Small intestine (tissue), 7 donors: ENCODE data around the gene PRELID3B. TPM values are rescaled to one million over a fixed set of nuclear protein-coding genes. Genes with fewer than 3 reads are reported as not detected.

Experiments used
- DNase-seq, 2 donors: peaks; one replicate each; pipeline versions ENCODE4 v3.0.0 to v3.0.0-alpha.2; 2013
- FAIRE-seq: peaks from 2 replicates; lab custom pipeline; 2012; peaks lifted over from hg19 to GRCh38; lab: Jason Lieb, UNC
- H3K27ac ChIP-seq, 3 donors: one replicate each; pipeline ENCODE4 v1.5.1; 2013; ENCODE audit warnings: low read length in 2 of 3, mild to moderate bottlenecking in 2 of 3, control low read depth in 1 of 3, inconsistent platforms in 1 of 3, low read depth in 1 of 3, moderate library complexity in 1 of 3
- H3K27me3 ChIP-seq, 3 donors: one replicate each; pipeline ENCODE4 v1.6.1; 2013; ENCODE audit warnings: low read length in 3 of 3, inconsistent platforms in 1 of 3; ENCODE audit not compliant: control insufficient read depth in 3 of 3, insufficient read depth in 3 of 3
- H3K36me3 ChIP-seq, 3 donors: one replicate each; pipeline ENCODE4 v1.6.1; 2013; ENCODE audit warnings: low read length in 3 of 3, inconsistent platforms in 1 of 3, low read depth in 1 of 3, mild to moderate bottlenecking in 1 of 3, moderate library complexity in 1 of 3; ENCODE audit not compliant: control insufficient read depth in 3 of 3, insufficient read depth in 2 of 3
- H3K4me1 ChIP-seq, 3 donors: one replicate each; pipeline ENCODE4 v1.6.1; 2013; ENCODE audit warnings: low read length in 2 of 3, inconsistent platforms in 1 of 3, low read depth in 1 of 3, mild to moderate bottlenecking in 1 of 3, moderate library complexity in 1 of 3; ENCODE audit not compliant: control insufficient read depth in 3 of 3, insufficient read depth in 2 of 3
- H3K4me3 ChIP-seq, 3 donors: one replicate each; pipeline ENCODE4 v1.5.1; 2013; ENCODE audit warnings: low read length in 3 of 3, control low read depth in 1 of 3, inconsistent platforms in 1 of 3, low read depth in 1 of 3, mild to moderate bottlenecking in 1 of 3, moderate library complexity in 1 of 3
- H3K9me3 ChIP-seq, 2 donors: one replicate each; pipeline ENCODE4 v1.6.1; 2013; ENCODE audit warnings: low read depth in 1 of 2, low read length in 1 of 2; ENCODE audit not compliant: control insufficient read depth in 2 of 2, insufficient read depth in 1 of 2
- WGBS, 3 donors: extraction: QIAGEN DNeasy Blood & Tissue Kit; methylation state at CpG; one replicate each; pipeline ENCODE4 v1.1.7; 2013; 5-methylcytosine and 5-hydroxymethylcytosine counted together
- polyA plus RNA-seq, 4 donors: library from polyadenylated mRNA; stranded (reverse) in 3 of 4; unstranded in 1 of 4; fragments of 200-250 nt in 3 of 4; fragments of 120-200 nt in 1 of 4; gene quantifications; one replicate each; pipeline versions ENCODE4 v1.2.1 to v1.2.3, GENCODE V29; 2013
- donor health status: healthy with polysubstance abuse.
- donor health status: control.
- donor health status: control.
- donor health status: Bipolar disorder and iron deficiency.
- donor health status: healthy.

Gene PRELID3B
- polyA plus RNA-seq, 4 donors: 66.0 to 120 (median 94.3) TPM

DNA sequence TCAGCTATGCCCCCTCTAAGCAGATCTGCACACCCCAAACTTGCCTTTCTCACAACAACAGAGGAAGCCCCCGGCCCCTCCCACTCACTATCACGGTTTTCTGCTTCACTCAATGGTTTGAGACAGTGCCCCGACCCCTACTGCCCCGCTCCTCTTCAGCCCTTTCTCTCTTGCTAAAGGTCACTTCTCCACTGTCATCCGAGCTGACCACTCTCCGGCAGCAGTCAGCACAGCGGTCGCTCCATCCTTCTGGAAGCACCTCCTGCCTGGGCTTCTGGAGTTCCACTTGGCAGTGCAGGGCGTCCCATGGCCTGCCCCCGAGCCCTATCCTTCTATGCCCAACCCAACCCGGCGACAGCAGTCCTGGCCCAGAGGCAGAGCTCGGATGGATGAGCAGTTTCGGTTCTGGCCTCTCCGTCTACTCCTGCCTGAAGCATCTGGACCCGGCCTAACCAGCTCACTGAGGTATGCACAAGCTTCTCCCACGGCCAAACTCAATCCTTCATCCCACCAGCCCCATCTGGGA, 39.6 kb downstream of the PRELID3B start:
- no peak for FAIRE-seq
- Histone ChIP-seq H3K9me3 (no peaks in the 10 kb centered on the region), H3K4me1 (peaks cover 2 to 20% (median 4%) of the 10 kb centered on the region in 3 donors), H3K27me3 (no peaks in the 10 kb centered on the region), H3K4me3 (no peak overlapping the region), H3K27ac (no peak overlapping the region), H3K36me3 (peaks cover 0 to 55% (median 11%) of the 10 kb centered on the region in 3 donors)
- no peak for DNase-seq
- WGBS, 3 donors: 89 to 90% (median 90%) methylated on average over 17 of the region's 17 CpGs

DNA sequence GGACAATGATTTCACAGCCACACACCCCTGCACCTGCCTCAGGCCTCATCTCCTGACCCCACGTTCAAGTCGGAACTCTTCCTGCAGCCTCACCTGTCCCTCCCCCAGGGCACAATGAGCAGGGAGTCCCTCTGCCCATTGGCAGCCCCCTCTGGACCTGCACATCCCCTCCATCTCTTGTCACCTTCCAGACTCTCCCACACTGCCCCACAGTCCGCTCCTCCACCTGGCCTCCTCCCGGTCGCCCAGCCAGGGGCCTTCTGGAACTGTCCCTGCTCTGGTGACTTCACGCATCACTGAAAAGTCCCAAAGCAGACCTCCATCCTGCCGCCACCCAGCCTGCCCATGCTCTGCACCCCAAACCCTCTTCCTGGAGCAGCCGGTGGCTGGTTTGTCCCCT, 40.2 kb downstream of the PRELID3B start:
- no peak overlapping the region for H3K4me3 ChIP-seq
- FAIRE-seq: no peak
- no peaks in the 10 kb centered on the region for H3K27me3 ChIP-seq
- 77 to 94% (median 88%) methylated on average over 7 to 8 of the region's 8 CpGs for WGBS, 3 donors
- H3K9me3 ChIP-seq: no peaks in the 10 kb centered on the region
- H3K36me3 ChIP-seq: peaks cover 2 to 59% (median 16%) of the 10 kb centered on the region in 3 donors
- DNase-seq: no peak
- H3K27ac ChIP-seq: no peak overlapping the region
- peaks cover 2 to 20% (median 2%) of the 10 kb centered on the region in 3 donors for H3K4me1 ChIP-seq

DNA sequence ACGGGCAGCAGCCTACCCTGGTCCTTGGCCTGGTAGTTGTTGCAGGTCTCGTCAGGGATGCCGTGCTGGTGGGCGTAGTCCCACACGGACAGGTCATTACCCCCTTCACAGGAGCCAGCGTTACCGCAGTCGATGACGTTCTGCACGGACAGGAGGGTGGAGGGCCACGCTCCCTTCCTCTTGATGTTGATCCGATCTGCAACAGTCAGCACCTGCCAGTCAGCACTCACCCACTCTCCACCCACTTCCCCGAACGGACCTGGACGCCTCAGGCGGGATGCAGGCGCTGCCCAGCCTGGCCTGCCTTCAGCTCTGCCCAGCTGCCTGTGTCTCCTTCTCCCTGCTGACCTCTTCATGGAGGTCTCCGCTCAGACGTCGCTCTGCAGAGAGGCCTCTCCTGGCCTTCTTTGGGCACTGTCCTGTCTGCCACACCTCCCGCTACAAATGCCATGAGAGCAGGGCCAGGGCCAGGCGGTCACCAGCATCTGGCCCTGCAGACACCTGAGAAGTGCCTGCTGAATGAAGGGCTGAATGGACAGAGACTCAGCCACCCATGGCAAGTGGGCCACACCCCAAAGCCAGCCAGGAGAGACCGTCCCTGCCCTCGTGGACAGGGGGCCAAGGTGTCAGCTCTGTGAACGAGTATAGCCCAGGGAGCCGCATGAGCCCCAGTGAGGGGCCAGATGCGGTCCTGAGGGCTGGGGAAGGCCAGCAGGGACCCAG, 41.0 kb downstream of the PRELID3B start:
- Histone ChIP-seq H3K27me3 (no peaks in the 10 kb centered on the region), H3K27ac (no peak overlapping the region), H3K36me3 (peaks cover 6 to 66% (median 21%) of the 10 kb centered on the region in 3 donors), H3K9me3 (no peaks in the 10 kb centered on the region), H3K4me1 (peaks cover 2 to 20% (median 2%) of the 10 kb centered on the region in 3 donors), H3K4me3 (no peak overlapping the region)
- FAIRE-seq: no peak
- DNase-seq: no peak
- 94 to 96% (median 95%) methylated on average over 24 to 27 of the region's 27 CpGs for WGBS, 3 donors

DNA sequence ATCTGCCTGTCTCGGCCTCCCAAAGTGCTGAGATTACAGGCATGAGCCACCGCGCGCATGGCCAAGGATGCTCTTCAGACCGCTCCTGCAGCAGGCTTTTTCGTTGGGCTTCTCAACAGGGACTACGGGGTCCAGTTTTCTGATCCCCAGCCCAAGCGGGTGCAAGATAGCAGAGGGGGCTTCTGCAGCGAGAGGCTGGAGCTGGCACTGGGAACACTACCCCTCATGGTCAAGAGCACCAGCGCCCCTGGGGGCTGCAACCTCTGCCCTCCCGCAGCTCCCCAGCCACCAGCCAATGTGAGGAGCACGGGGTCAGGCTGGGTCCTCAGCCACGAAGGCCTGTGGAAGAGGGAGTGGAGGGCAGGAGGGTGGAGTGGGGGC, 41.5 kb downstream of the PRELID3B start:
- H3K4me1 ChIP-seq: peaks cover 2 to 16% (median 2%) of the 10 kb centered on the region in 3 donors
- H3K9me3 ChIP-seq: no peaks in the 10 kb centered on the region
- H3K4me3 ChIP-seq: no peak overlapping the region
- WGBS, 3 donors: 90 to 93% (median 91%) methylated on average over 13 of the region's 13 CpGs
- H3K27me3 ChIP-seq: no peaks in the 10 kb centered on the region
- H3K27ac ChIP-seq: no peak overlapping the region
- DNase-seq: no peak
- peaks cover 7 to 72% (median 27%) of the 10 kb centered on the region in 3 donors for H3K36me3 ChIP-seq
- FAIRE-seq: no peak

DNA sequence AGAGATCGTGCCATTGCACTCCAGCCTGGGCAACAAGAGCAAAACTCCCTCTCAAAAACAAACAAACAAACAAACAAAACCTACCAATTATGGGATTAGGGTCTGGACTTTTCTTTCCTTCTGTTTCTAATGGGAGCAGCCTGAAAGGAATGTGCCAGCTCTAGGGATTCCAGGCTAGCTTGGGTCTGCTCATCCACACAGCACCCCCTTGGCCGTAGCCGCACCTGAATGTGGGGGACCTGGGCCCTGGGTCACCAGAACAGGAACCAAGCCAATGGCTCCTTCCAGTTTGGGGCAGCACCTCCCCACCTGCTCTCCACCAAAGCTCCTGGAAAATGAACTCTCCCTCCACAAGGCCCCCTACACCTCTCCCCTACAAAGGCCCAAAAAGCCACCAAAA, 42.3 kb downstream of the PRELID3B start:
- H3K4me3 ChIP-seq: no peak overlapping the region
- H3K36me3 ChIP-seq: peaks cover 13 to 76% (median 32%) of the 10 kb centered on the region in 3 donors
- H3K9me3 ChIP-seq: no peaks in the 10 kb centered on the region
- H3K27ac ChIP-seq: no peak overlapping the region
- no peaks in the 10 kb centered on the region for H3K27me3 ChIP-seq
- FAIRE-seq: no peak
- 64 to 83% (median 80%) methylated on average over 3 of the region's 3 CpGs for WGBS, 3 donors
- no peak for DNase-seq
- H3K4me1 ChIP-seq: peaks cover 2 to 8% (median 2%) of the 10 kb centered on the region in 3 donors

DNA sequence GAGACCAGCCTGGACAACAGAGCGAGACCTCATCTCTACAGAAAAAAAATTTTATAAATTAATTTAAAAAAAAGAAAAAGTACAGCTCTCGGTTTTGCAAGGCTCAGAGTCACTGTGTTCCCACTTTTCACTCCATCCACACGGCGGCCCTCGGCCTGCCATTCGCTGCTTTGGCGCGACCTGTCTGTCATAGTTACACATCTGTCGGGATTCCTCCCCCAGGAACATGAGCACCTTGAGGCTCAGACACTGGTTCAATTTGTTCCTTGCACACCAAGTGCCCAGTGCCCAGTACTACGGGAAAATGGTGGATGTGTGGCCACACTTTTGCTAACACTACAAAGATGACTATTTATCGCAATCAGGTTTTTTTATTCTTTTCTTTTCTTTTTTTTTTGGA, 43.9 kb downstream of the PRELID3B start:
- DNase-seq (no peak), FAIRE-seq (no peak)
- no peak overlapping the region for H3K4me3 ChIP-seq
- no peaks in the 10 kb centered on the region for H3K9me3 ChIP-seq
- no peaks in the 10 kb centered on the region for H3K27me3 ChIP-seq
- no peak overlapping the region for H3K27ac ChIP-seq
- H3K36me3 ChIP-seq: peaks cover 16 to 81% (median 32%) of the 10 kb centered on the region in 3 donors
- no peaks in the 10 kb centered on the region for H3K4me1 ChIP-seq
- WGBS, 3 donors: 92 to 93% (median 92%) methylated on average over 11 of the region's 11 CpGs

DNA sequence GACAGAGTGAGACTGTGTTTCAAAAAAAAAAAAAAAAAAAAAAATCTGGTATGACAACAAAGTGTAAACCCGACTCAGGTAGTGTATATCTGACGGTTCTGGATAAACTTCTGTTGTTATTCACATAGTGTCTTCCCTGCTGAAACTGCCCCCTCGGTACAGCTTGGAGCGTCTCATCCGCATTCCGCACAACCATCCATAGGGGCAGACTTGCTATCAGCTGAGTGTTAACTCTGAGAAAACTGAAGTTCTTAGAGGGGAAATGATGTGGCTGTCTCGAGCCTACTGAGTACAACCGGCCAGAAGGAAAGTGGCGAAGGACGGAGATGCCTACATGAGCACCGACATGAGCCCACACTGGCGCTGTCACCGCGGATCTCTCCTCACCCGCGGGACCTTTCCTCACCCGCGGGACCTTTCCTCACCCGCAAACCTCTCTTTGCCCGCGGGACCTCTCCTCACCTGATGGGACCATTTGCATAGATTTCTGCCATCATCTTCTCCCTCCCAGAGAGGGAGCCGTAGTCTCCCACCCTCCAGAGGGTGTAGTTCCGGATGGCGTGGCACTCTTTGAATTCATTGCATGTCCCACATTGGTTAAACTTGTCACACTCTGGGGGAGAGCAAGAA, 45.3 kb downstream of the PRELID3B start:
- peaks cover 20 to 78% (median 38%) of the 10 kb centered on the region in 3 donors for H3K36me3 ChIP-seq
- no peak for DNase-seq
- 95 to 97% (median 96%) methylated on average over 24 of the region's 24 CpGs for WGBS, 3 donors

DNA sequence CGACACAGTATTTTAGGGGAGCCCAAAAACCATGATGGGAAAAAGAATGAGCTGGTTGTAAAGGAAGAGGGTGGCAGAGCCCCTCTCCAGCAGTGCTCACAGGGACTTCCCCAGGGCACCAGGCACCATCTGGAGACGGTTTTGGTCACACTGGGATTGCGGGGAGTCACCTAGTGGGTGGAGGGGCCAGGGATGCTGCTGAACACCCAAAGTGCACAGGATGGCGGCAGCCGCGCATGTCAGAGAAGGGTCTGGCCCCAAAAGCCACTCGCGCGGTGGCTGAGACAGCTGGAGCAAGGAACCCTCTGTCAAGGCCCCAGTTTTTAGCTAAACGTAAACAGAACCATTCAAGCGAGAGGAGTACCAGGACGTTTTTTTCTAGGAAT, 46.4 kb downstream of the PRELID3B start:
- Histone ChIP-seq H3K27me3 (no peaks in the 10 kb centered on the region), H3K27ac (no peak overlapping the region), H3K4me1 (no peaks in the 10 kb centered on the region), H3K36me3 (peaks cover 20 to 71% (median 38%) of the 10 kb centered on the region in 3 donors), H3K9me3 (no peaks in the 10 kb centered on the region), H3K4me3 (no peak overlapping the region)
- FAIRE-seq: no peak
- WGBS, 3 donors: 89 to 93% (median 91%) methylated on average over 12 of the region's 12 CpGs
- DNase-seq: no peak

More for the DNA sequence above, 45.3 kb downstream of the PRELID3B start:
- Histone ChIP-seq H3K9me3 (no peaks in the 10 kb centered on the region), H3K4me3 (no peak overlapping the region), H3K4me1 (no peaks in the 10 kb centered on the region), H3K27me3 (no peaks in the 10 kb centered on the region), H3K27ac (no peak overlapping the region)
- FAIRE-seq: no peak
